Fibroblast of villous mesenchyme (primary cell): ENCODE results near the gene KLHDC7A. TPM values are rescaled to one million over a fixed set of nuclear protein-coding genes. Genes with fewer than 3 reads are reported as not detected.

ENCODE experiments used
- DNase-seq: peaks from one replicate; pipeline ENCODE4 v3.0.0-alpha.2; 2010; ENCODE audit warnings: low read depth
- H3K4me3 ChIP-seq: 2 replicates; pipeline ENCODE4 v1.5.1; 2011; ENCODE audit warnings: low read depth, mild to moderate bottlenecking, low read length
- CTCF ChIP-seq: IDR thresholded peaks from 2 replicates; pipeline ENCODE4 v1.5.1; 2012; ENCODE audit warnings: low read depth, mild to moderate bottlenecking, low read length; ENCODE audit not compliant: insufficient read depth
- total RNA-seq: library from RNA; depleted of rRNA; stranded (reverse); fragments of >200 nt; gene quantifications from 2 replicates; pipeline ENCODE4 v1.2.3, GENCODE V29; 2012

KLHDC7A gene
- total RNA-seq, 1 donor = not detected

GRCh38 chr1:18515120-18515667 lies 34.5 kb downstream of the KLHDC7A start:
- TF ChIP-seq CTCF = no peak
- no peak overlapping the region for H3K4me3 ChIP-seq
- DNase-seq = no peak

GRCh38 chr1:18516473-18516872 lies 35.7 kb downstream of the KLHDC7A start:
- no peak for DNase-seq
- no peak overlapping the region for H3K4me3 ChIP-seq
- no peak for TF ChIP-seq CTCF

- no peak overlapping the region for H3K4me3 ChIP-seq
- DNase-seq = no peak
- TF ChIP-seq CTCF = no peak
Observed at GRCh38 chr1:18526436-18527275, 45.9 kb downstream of the KLHDC7A start.

GRCh38 chr1:18527514-18527913 lies 46.8 kb downstream of the KLHDC7A start:
- DNase-seq = no peak

GRCh38 chr1:18527921-18528320 lies 47.2 kb downstream of the KLHDC7A start:
- H3K4me3 ChIP-seq = no peak overlapping the region
- no peak for DNase-seq
- no peak for TF ChIP-seq CTCF

More at GRCh38 chr1:18527514-18527913, 46.8 kb downstream of the KLHDC7A start:
- no peak overlapping the region for H3K4me3 ChIP-seq
- TF ChIP-seq CTCF = no peak

- DNase-seq = no peak
- no peak overlapping the region for H3K4me3 ChIP-seq
- TF ChIP-seq CTCF = no peak
Observed at GRCh38 chr1:18528616-18529015, 47.9 kb downstream of the KLHDC7A start.

GRCh38 chr1:18529714-18530113 lies 49.0 kb downstream of the KLHDC7A start:
- DNase-seq = no peak
- TF ChIP-seq CTCF = no peak
- H3K4me3 ChIP-seq = no peak overlapping the region
